Fibroblast of lung (primary cell): Measurements from ENCODE around the gene DGKQ. TPM values are rescaled to one million over a fixed set of nuclear protein-coding genes. Genes with fewer than 3 reads are reported as not detected.
"Not testable (repeated sequence)": the region's sequence is repeated elsewhere in the genome, so short reads cannot be mapped to it uniquely, and the experiment has no call there.

Experiments used
- DNase-seq, 2 donors: peaks; one replicate each; pipeline versions ENCODE4 v3.0.0 to v3.0.0-alpha.2; 2010; ENCODE audit warnings: low read depth in 2 of 2
- H2AFZ ChIP-seq: 2 replicates; pipeline ENCODE4 v1.5.1; 2012; ENCODE audit warnings: low read length, control low read depth, inconsistent platforms
- H3K27ac ChIP-seq: 2 replicates; pipeline ENCODE4 v1.5.1; 2011; ENCODE audit warnings: low read length, control low read depth; ENCODE audit not compliant: insufficient read depth
- H3K27me3 ChIP-seq: 2 replicates; pipeline ENCODE4 v1.5.1; 2011; ENCODE audit warnings: mild to moderate bottlenecking, low read length; ENCODE audit not compliant: control insufficient read depth, insufficient read depth
- H3K36me3 ChIP-seq: 2 replicates; pipeline ENCODE4 v1.5.1; 2011; ENCODE audit warnings: low read length; ENCODE audit not compliant: control insufficient read depth, insufficient read depth
- H3K4me1 ChIP-seq: 2 replicates; pipeline ENCODE4 v1.5.1; 2011; ENCODE audit warnings: low read length; ENCODE audit not compliant: control insufficient read depth, insufficient read depth; ENCODE audit errors: extremely low read depth
- H3K4me2 ChIP-seq: 2 replicates; pipeline ENCODE4 v1.5.1; 2011; ENCODE audit warnings: low read length, control low read depth; ENCODE audit not compliant: insufficient read depth; ENCODE audit errors: extremely low read depth
- H3K4me3 ChIP-seq, 4 experiments: fragments of 200-600 bp in 1 of 4; sonication (generic) in 1 of 4; replicated peaks in 1 of 4; 2 replicates each; pipeline ENCODE4 v1.5.1; 2011 to 2016; ENCODE audit warnings: low read length in 4 of 4, low read depth in 3 of 4, mild to moderate bottlenecking in 3 of 4, control low read depth in 2 of 4, inconsistent platforms in 1 of 4, mixed read lengths in 1 of 4; ENCODE audit not compliant: insufficient read depth in 1 of 4; ENCODE audit errors: control extremely low read depth in 1 of 4
- H3K79me2 ChIP-seq: 2 replicates; pipeline ENCODE4 v1.5.1; 2012; ENCODE audit warnings: mild to moderate bottlenecking, low read length, inconsistent platforms; ENCODE audit not compliant: control insufficient read depth, insufficient read depth
- H3K9ac ChIP-seq: 2 replicates; pipeline ENCODE4 v1.5.1; 2011; ENCODE audit warnings: mild to moderate bottlenecking, low read length, control low read depth; ENCODE audit not compliant: insufficient read depth
- H3K9me3 ChIP-seq: 2 replicates; pipeline ENCODE4 v1.5.1; 2012; ENCODE audit warnings: low read depth, low read length; ENCODE audit not compliant: control insufficient read depth, insufficient read depth
- H4K20me1 ChIP-seq: 2 replicates; pipeline ENCODE4 v1.5.1; 2011; ENCODE audit warnings: low read length; ENCODE audit not compliant: control insufficient read depth, insufficient read depth; ENCODE audit errors: extremely low read depth
- CTCF ChIP-seq, 2 donors: IDR thresholded peaks in 1 of 2; conservative IDR thresholded peaks in 1 of 2; 1 replicate in 1 of 2; 2 replicates in 1 of 2; pipeline ENCODE4 v1.5.1; 2011 to 2012; ENCODE audit warnings: low read length in 2 of 2, control low read depth in 1 of 2, inconsistent platforms in 1 of 2, low read depth in 1 of 2, mild to moderate bottlenecking in 1 of 2
- EZH2 ChIP-seq: IDR thresholded peaks from 2 replicates; pipeline ENCODE4 v1.5.1; 2012; ENCODE audit warnings: low read length, control low read depth, mild to moderate bottlenecking; ENCODE audit errors: missing control alignments
- polyA plus RNA-seq, 2 donors: library from polyadenylated mRNA; depleted of rRNA in 1 of 2; stranded (reverse) in 1 of 2; unstranded in 1 of 2; fragments of >200 nt; gene quantifications; 2 replicates each; pipeline ENCODE4 v1.2.1, GENCODE V29; 2011 to 2012; ENCODE audit warnings: missing spikeins in 1 of 2
- total RNA-seq: library from RNA; depleted of rRNA; stranded (reverse); fragments of >200 nt; gene quantifications from 2 replicates; pipeline ENCODE4 v1.2.1, GENCODE V29; 2014

Gene DGKQ
- total and polyA plus RNA-seq, 2 donors (not counting 1 experiment from before 2014, with no cell fraction given) = 2.1 to 13.2 TPM

GRCh38 chr4:999882-1000425, 26.6 kb upstream of the DGKQ start:
- H3K27me3 ChIP-seq = peaks cover 48% of the 10 kb centered on the region
- no peak overlapping the region for H3K4me3 ChIP-seq

GRCh38 chr4:999240-999863, 26.0 kb upstream of the DGKQ start:
- not testable (repeated sequence) for DNase-seq, H2AFZ ChIP-seq, H4K20me1 ChIP-seq, H3K9me3 ChIP-seq, H3K4me3 ChIP-seq, H3K4me1 ChIP-seq, H3K27ac ChIP-seq, H3K4me2 ChIP-seq, H3K9ac ChIP-seq, H3K79me2 ChIP-seq, H3K36me3 ChIP-seq
- H3K27me3 ChIP-seq = peaks cover 48% of the 10 kb centered on the region
- TF ChIP-seq EZH2 = peak; percentile 45

More at GRCh38 chr4:999882-1000425, 26.6 kb upstream of the DGKQ start:
- no peak for DNase-seq
- Histone ChIP-seq H2AFZ (no peak overlapping the region), H3K9ac (no peak overlapping the region), H3K4me1 (no peaks in the 10 kb centered on the region), H3K79me2 (no peaks in the 10 kb centered on the region), H3K9me3 (no peaks in the 10 kb centered on the region), H3K27ac (no peak overlapping the region), H3K4me2 (no peak overlapping the region), H4K20me1 (no peaks in the 10 kb centered on the region), H3K36me3 (no peaks in the 10 kb centered on the region)
- TF ChIP-seq EZH2 = no peak
- no peak for TF ChIP-seq CTCF (conservative IDR thresholded peaks at IDR 0.05 in 1 of 2, IDR thresholded peaks at IDR 0.05 in 1 of 2; ENCODE audit: low read depth in 1 of 2, low read length in 2 of 2)

- H3K27me3 ChIP-seq = peaks cover 41% of the 10 kb centered on the region
- no peak overlapping the region for H3K9ac ChIP-seq
- H3K27ac ChIP-seq = no peak overlapping the region
- H2AFZ ChIP-seq = no peak overlapping the region
- no peak overlapping the region for H3K4me3 ChIP-seq
- TF ChIP-seq CTCF (conservative IDR thresholded peaks at IDR 0.05 in 1 of 2, IDR thresholded peaks at IDR 0.05 in 1 of 2; ENCODE audit: low read depth in 1 of 2, low read length in 2 of 2) = no peak
- TF ChIP-seq EZH2 = peak; percentile 12
- no peaks in the 10 kb centered on the region for H3K4me1 ChIP-seq
- no peak for DNase-seq
- no peaks in the 10 kb centered on the region for H3K9me3 ChIP-seq
- H3K79me2 ChIP-seq = no peaks in the 10 kb centered on the region
- H4K20me1 ChIP-seq = no peaks in the 10 kb centered on the region
- no peak overlapping the region for H3K4me2 ChIP-seq
- H3K36me3 ChIP-seq = no peaks in the 10 kb centered on the region
These were observed 24.8 kb upstream of the DGKQ start for GRCh38 chr4:998096-998691.
